WERI-Rb-1 (cell line): Measurements from ENCODE around the gene FGF16.

Experiments used
- DNase-seq: peaks from one replicate; pipeline ENCODE4 v3.0.0-alpha.2; 2020
- H3K27ac ChIP-seq: fragments of 250-450 bp; sonication (Bioruptor Pico); 2 replicates; pipeline ENCODE4 v1.5.1; 2020; ENCODE audit warnings: mild to moderate bottlenecking, moderate library complexity
- H3K27me3 ChIP-seq: fragments of 250-450 bp; sonication (Bioruptor Pico); 2 replicates; pipeline ENCODE4 v1.5.1; 2021; ENCODE audit warnings: mild to moderate bottlenecking, low read depth, moderate library complexity; ENCODE audit not compliant: insufficient read depth, severe bottlenecking
- H3K36me3 ChIP-seq: fragments of 250-450 bp; sonication (Bioruptor Pico); 2 replicates; pipeline ENCODE4 v1.5.1; 2020; ENCODE audit warnings: mild to moderate bottlenecking, moderate library complexity
- H3K4me3 ChIP-seq: 2 replicates; pipeline ENCODE4 v1.5.1; 2011; ENCODE audit warnings: low read depth, mild to moderate bottlenecking, control low read depth, low read length
- H3K9me3 ChIP-seq: fragments of 250-450 bp; sonication (Bioruptor Pico); 2 replicates; pipeline ENCODE4 v1.5.1; 2021; ENCODE audit warnings: mild to moderate bottlenecking, moderate library complexity; ENCODE audit not compliant: severe bottlenecking
- CTCF ChIP-seq: IDR thresholded peaks from 2 replicates; pipeline ENCODE4 v1.5.1; 2011; ENCODE audit warnings: low read depth, mild to moderate bottlenecking, control low read depth, inconsistent platforms, low read length

The FGF16 gene

GRCh38 chrX:77447653-77448569 is 722 bp downstream of the FGF16 start:
- Histone ChIP-seq H3K9me3 (no peaks in the 10 kb centered on the region), H3K4me3 (no peak overlapping the region), H3K36me3 (no peaks in the 10 kb centered on the region), H3K27ac (no peak overlapping the region), H3K27me3 (peaks cover 5% of the 10 kb centered on the region)
- DNase-seq: no peak
- no peak for TF ChIP-seq CTCF

DNA sequence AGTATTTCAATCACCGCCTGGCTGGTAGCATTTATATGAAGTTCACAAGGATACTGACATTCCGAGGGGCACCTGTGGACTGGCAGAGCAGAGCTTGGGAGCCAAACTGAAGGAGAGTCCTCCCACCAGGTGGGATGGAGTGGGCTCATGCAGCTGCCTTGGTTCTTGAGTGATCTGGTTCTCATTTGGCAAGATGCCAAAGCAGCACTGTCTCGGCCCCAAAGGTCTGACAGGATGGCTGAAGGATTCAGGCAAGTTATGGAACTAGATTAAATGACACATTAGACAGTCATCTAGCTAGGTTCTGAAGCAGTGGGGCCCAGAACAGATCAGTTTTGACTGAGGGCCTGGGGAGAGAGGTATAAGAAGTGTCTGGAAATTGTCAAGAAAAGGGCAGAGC is 3.2 kb downstream of the FGF16 start:
- H3K36me3 ChIP-seq: no peaks in the 10 kb centered on the region
- no peak for TF ChIP-seq CTCF
- DNase-seq: no peak
- H3K9me3 ChIP-seq: no peaks in the 10 kb centered on the region
- peaks cover 5% of the 10 kb centered on the region for H3K27me3 ChIP-seq
- H3K4me3 ChIP-seq: no peak overlapping the region
- no peak overlapping the region for H3K27ac ChIP-seq

DNA sequence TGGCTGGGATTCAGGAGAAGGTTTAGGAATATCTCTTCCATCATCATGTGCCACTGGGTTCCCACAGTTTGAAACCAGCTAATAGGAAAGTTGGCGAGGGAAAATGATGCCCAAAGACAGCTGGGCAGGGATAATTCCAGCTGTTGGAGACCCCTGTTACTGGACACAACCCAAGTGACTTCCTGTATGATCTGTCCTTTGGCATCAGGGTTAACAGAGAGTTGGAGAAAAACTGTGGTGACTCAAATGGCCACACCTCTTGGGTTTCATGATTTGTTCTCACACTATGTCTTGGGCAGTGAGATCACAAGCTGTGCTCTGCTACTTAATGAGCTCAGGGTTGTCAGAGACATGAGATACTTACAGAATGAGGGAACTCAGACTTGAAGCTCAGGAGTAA is 3.8 kb downstream of the FGF16 start:
- Histone ChIP-seq H3K9me3 (no peaks in the 10 kb centered on the region), H3K4me3 (no peak overlapping the region), H3K36me3 (no peaks in the 10 kb centered on the region), H3K27ac (no peak overlapping the region), H3K27me3 (peaks cover 5% of the 10 kb centered on the region)
- DNase-seq: no peak
- TF ChIP-seq CTCF: no peak

GRCh38 chrX:77453190-77453589 is 6.0 kb downstream of the FGF16 start:
- peaks cover 5% of the 10 kb centered on the region for H3K27me3 ChIP-seq
- no peak for TF ChIP-seq CTCF
- H3K36me3 ChIP-seq: no peaks in the 10 kb centered on the region
- no peak overlapping the region for H3K4me3 ChIP-seq
- no peak overlapping the region for H3K27ac ChIP-seq
- no peak for DNase-seq
- H3K9me3 ChIP-seq: no peaks in the 10 kb centered on the region

DNA sequence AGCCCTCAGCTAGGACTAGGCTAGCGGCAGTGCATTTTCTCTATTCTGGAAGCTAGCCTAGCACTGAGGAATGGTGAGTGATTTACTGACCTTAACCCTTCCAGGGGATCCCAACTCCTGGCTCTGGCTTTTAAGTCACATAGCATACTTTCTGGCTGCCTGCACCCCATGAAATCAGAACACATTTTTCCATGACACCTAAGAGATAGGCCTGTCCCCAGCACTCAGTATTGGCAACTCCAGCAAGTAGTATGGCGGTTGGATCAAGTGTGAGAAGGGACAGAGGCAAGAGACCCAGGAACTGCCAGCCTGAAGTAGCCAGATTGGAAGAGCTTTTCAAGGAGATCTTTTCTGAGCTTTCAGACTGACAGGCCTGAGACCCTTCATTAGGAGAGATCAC is 8.2 kb downstream of the FGF16 start:
- Histone ChIP-seq H3K4me3 (no peak overlapping the region), H3K9me3 (no peaks in the 10 kb centered on the region), H3K36me3 (no peaks in the 10 kb centered on the region), H3K27ac (no peak overlapping the region), H3K27me3 (peaks cover 7% of the 10 kb centered on the region)
- DNase-seq: no peak
- no peak for TF ChIP-seq CTCF

GRCh38 chrX:77484045-77484444 is 36.9 kb downstream of the FGF16 start:
- Histone ChIP-seq H3K27ac (no peak overlapping the region), H3K36me3 (no peaks in the 10 kb centered on the region), H3K27me3 (no peaks in the 10 kb centered on the region), H3K9me3 (no peaks in the 10 kb centered on the region), H3K4me3 (no peak overlapping the region)
- no peak for DNase-seq
- TF ChIP-seq CTCF: no peak
